DND-41 (cell line): Measurements from ENCODE around the gene TPRG1.

Experiments used
- EZH2 ChIP-seq: IDR thresholded peaks from 3 replicates; pipeline ENCODE4 v1.6.1; 2012; ENCODE audit warnings: borderline replicate concordance, low read depth, mild to moderate bottlenecking, moderate library complexity, low read length, inconsistent platforms; ENCODE audit not compliant: severe bottlenecking
- TF ChIP-seq, protein P1 (sequence below): IDR thresholded peaks from 2 replicates; pipeline ENCODE4 v1.5.1; 2012; ENCODE audit warnings: borderline replicate concordance, low read length, moderate library complexity, mild to moderate bottlenecking; ENCODE audit not compliant: poor library complexity, severe bottlenecking; ENCODE audit errors: extremely low read depth

DNA sequence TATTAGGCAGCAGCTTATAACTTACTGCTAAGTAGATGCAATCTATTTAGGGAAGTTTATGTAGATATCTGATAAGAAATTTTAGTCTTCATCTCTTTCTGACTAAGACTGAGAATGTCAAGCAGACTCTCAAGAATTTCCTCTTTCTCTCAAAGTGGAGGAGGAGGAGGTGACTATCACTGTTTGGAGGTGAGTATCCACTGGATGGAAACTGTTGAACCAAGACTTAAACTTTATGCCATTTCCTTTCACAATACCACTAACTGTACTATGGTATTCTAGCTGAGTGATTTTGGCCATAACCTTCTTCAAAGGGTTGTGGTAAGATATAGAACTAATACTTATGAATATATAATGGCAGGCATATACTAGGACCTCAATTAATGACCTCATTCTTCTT is 64.6 kb downstream of the TPRG1 start:
- TF ChIP-seq, protein P1, sequence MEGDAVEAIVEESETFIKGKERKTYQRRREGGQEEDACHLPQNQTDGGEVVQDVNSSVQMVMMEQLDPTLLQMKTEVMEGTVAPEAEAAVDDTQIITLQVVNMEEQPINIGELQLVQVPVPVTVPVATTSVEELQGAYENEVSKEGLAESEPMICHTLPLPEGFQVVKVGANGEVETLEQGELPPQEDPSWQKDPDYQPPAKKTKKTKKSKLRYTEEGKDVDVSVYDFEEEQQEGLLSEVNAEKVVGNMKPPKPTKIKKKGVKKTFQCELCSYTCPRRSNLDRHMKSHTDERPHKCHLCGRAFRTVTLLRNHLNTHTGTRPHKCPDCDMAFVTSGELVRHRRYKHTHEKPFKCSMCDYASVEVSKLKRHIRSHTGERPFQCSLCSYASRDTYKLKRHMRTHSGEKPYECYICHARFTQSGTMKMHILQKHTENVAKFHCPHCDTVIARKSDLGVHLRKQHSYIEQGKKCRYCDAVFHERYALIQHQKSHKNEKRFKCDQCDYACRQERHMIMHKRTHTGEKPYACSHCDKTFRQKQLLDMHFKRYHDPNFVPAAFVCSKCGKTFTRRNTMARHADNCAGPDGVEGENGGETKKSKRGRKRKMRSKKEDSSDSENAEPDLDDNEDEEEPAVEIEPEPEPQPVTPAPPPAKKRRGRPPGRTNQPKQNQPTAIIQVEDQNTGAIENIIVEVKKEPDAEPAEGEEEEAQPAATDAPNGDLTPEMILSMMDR = no peak
- no peak for TF ChIP-seq EZH2
